Lung (tissue), 12 donors: Measurements from ENCODE around the gene PIP5K1B. TPM values are rescaled to one million over a fixed set of nuclear protein-coding genes. Genes with fewer than 3 reads are reported as not detected.
"Not testable (repeated sequence)": the region's sequence is repeated elsewhere in the genome, so short reads cannot be mapped to it uniquely, and the experiment has no call there.

Experiments used
- ATAC-seq: fragments of 200-7000 bp; cut with Tn5 transposase; one replicate; pipeline ENCODE4 v1.9.1; 2020; ENCODE audit warnings: moderate number of reproducible peaks; ENCODE audit not compliant: insufficient read depth, low FRiP score
- DNase-seq, 3 donors: peaks; one replicate each; pipeline ENCODE4 v3.0.0-alpha.2; 2013 to 2017
- H3K27ac ChIP-seq, 2 donors: one replicate each; pipeline ENCODE4 v1.5.1; 2013; ENCODE audit warnings: mild to moderate bottlenecking in 2 of 2, moderate library complexity in 2 of 2, control low read depth in 1 of 2, inconsistent platforms in 1 of 2, low read depth in 1 of 2, low read length in 1 of 2
- H3K27me3 ChIP-seq, 3 donors: one replicate each; pipeline ENCODE4 v1.5.1; 2013; ENCODE audit warnings: low read length in 2 of 3; ENCODE audit not compliant: control insufficient read depth in 3 of 3, insufficient read depth in 3 of 3
- H3K36me3 ChIP-seq, 4 donors: one replicate each; pipeline ENCODE4 v1.5.1; 2013; ENCODE audit warnings: low read length in 4 of 4, mild to moderate bottlenecking in 1 of 4, moderate library complexity in 1 of 4; ENCODE audit not compliant: control insufficient read depth in 4 of 4, insufficient read depth in 4 of 4
- H3K4me1 ChIP-seq, 5 donors: one replicate each; pipeline ENCODE4 v1.5.1; 2013; ENCODE audit warnings: low read length in 5 of 5, mild to moderate bottlenecking in 2 of 5, moderate library complexity in 1 of 5; ENCODE audit not compliant: control insufficient read depth in 5 of 5, insufficient read depth in 5 of 5
- H3K4me3 ChIP-seq: one replicate; pipeline ENCODE4 v1.5.1; 2013; ENCODE audit warnings: mild to moderate bottlenecking, control low read depth, moderate library complexity
- H3K9ac ChIP-seq, 2 donors: one replicate each; pipeline ENCODE4 v1.5.1; 2013; ENCODE audit warnings: low read length in 2 of 2, control low read depth in 1 of 2; ENCODE audit not compliant: insufficient read depth in 1 of 2
- H3K9me3 ChIP-seq, 4 donors: one replicate each; pipeline ENCODE4 v1.5.1; 2013; ENCODE audit warnings: low read length in 3 of 4, mild to moderate bottlenecking in 1 of 4, moderate library complexity in 1 of 4; ENCODE audit not compliant: control insufficient read depth in 4 of 4, insufficient read depth in 3 of 4
- WGBS, 2 donors: extraction: QIAGEN DNeasy Blood & Tissue Kit; methylation state at CpG; one replicate each; pipeline ENCODE4 v1.1.7; 2013; 5-methylcytosine and 5-hydroxymethylcytosine counted together
- polyA plus RNA-seq, 2 donors: library from polyadenylated mRNA; stranded (reverse); fragments of 200-250 nt; gene quantifications; one replicate each; pipeline ENCODE4 v1.2.1, GENCODE V29; 2013
- total RNA-seq, 2 donors: library from RNA; depleted of rRNA in 1 of 2; stranded (reverse); fragments of >200 nt in 1 of 2; gene quantifications; one replicate each; pipeline ENCODE4 v1.2.1, GENCODE V29; 2014 to 2021
- TF ChIP-seq, protein P1 (sequence below): IDR thresholded peaks from 2 replicates; pipeline ENCODE4 v1.5.1; 2012; ENCODE audit warnings: mild to moderate bottlenecking; ENCODE audit errors: control extremely low read depth, extremely low read depth
- donor health status: control.
- donor health status: control.
- donor health status: Bipolar disorder and iron deficiency.
- donor health status: healthy.
- donor health status: DM: yes; HTN: yes; CAD: no.

Gene PIP5K1B
- total and polyA plus RNA-seq, 4 donors, result 6.6 to 28.2 (median 15.6) TPM

- ATAC-seq (no peak), DNase-seq (no peak)
- TF ChIP-seq, protein P1, sequence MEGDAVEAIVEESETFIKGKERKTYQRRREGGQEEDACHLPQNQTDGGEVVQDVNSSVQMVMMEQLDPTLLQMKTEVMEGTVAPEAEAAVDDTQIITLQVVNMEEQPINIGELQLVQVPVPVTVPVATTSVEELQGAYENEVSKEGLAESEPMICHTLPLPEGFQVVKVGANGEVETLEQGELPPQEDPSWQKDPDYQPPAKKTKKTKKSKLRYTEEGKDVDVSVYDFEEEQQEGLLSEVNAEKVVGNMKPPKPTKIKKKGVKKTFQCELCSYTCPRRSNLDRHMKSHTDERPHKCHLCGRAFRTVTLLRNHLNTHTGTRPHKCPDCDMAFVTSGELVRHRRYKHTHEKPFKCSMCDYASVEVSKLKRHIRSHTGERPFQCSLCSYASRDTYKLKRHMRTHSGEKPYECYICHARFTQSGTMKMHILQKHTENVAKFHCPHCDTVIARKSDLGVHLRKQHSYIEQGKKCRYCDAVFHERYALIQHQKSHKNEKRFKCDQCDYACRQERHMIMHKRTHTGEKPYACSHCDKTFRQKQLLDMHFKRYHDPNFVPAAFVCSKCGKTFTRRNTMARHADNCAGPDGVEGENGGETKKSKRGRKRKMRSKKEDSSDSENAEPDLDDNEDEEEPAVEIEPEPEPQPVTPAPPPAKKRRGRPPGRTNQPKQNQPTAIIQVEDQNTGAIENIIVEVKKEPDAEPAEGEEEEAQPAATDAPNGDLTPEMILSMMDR, result no peak
- H3K9me3 ChIP-seq, result no peaks in the 10 kb centered on the region
- 79 to 90% methylated on average over 4 of the region's 4 CpGs for WGBS, 2 donors
- peaks cover 6 to 20% (median 13%) of the 10 kb centered on the region in 4 donors for H3K36me3 ChIP-seq
- H3K9ac ChIP-seq, result no peak overlapping the region
- no peak overlapping the region for H3K27ac ChIP-seq
- no peak overlapping the region for H3K4me3 ChIP-seq
- H3K4me1 ChIP-seq, result peaks cover 5 to 12% (median 8%) of the 10 kb centered on the region in 5 donors
- H3K27me3 ChIP-seq, result no peaks in the 10 kb centered on the region
These were observed 340.8 kb downstream of the PIP5K1B start for GRCh38 chr9:69045821-69046220.

DNA sequence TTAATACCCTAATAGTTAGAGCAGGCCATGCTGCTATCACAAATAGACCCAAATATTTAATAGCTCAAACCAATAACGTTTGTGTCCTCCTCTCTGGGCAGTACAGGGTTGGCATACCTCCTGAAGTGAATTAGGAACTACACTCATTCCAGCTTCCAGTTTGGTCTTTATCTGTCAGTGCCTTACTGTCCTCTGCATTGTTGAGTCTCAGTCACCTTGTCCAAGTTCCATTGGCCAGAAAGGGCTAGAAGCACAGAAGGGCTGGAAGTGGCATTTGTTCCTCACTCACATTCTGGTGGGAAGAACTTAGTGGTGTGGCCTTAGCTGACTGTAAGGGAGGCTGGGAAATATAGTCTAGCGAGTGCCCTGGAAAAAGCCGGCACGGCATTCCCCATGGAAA lies 341.7 kb downstream of the PIP5K1B start:
- Histone ChIP-seq H3K9ac (no peak overlapping the region), H3K4me1 (peaks cover 5 to 12% (median 8%) of the 10 kb centered on the region in 5 donors), H3K36me3 (peaks cover 6 to 20% (median 13%) of the 10 kb centered on the region in 4 donors), H3K27me3 (no peaks in the 10 kb centered on the region), H3K27ac (no peak overlapping the region), H3K9me3 (no peaks in the 10 kb centered on the region), H3K4me3 (no peak overlapping the region)
- ATAC-seq, result no peak
- WGBS, 2 donors, result 78% methylated on average over 4 of the region's 4 CpGs
- no peak for DNase-seq
- TF ChIP-seq, protein P1, result no peak

DNA sequence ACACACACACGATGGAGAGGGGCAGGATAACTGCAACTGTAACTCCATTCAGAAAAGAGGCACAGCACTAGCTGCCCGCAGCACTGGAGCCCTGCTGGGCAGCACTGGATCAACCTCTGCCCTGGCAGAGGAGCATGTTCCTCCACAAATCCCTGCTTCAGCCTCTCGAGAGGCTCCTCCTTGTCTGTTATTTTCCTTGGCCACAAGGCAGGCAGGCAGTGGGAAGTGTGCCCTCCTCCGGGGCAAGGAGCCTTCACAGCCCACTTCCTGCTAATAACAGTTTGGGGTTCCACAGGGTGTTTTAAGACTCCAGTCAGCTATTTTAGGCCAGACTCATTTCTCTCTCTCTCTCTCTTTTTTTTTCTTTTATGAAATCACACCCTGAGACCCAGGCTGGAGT lies 342.3 kb downstream of the PIP5K1B start:
- peaks cover 6 to 20% (median 13%) of the 10 kb centered on the region in 4 donors for H3K36me3 ChIP-seq
- ATAC-seq (no peak), DNase-seq (no peak)
- TF ChIP-seq, protein P1, result no peak
- H3K27me3 ChIP-seq, result no peaks in the 10 kb centered on the region
- H3K9me3 ChIP-seq, result no peaks in the 10 kb centered on the region
- no peak overlapping the region for H3K4me3 ChIP-seq
- 45 to 48% methylated on average over 4 of the region's 4 CpGs for WGBS, 2 donors
- peaks cover 5 to 12% (median 8%) of the 10 kb centered on the region in 5 donors for H3K4me1 ChIP-seq
- H3K9ac ChIP-seq, result no peak overlapping the region
- no peak overlapping the region for H3K27ac ChIP-seq

DNA sequence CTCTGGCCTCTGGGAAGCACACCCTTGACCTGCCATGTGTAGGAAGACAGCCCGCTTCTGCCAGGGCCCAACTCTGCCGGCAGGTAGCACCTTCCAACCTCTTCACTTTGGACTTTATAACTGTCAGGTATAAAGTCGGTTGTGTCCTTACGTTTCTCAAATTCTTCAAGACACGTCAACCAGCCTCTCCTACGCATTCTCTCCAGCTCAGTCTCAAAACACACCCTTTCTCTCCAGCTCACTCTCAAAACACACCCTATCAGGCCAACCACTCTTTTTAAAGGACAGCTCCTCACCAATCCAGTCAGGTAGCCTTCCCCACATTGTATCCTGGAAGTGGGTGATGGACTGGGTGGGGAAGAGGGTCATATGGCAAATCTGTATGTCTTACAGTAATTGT lies 344.1 kb downstream of the PIP5K1B start:
- TF ChIP-seq, protein P1, result no peak
- DNase-seq, result no peak
- no peak overlapping the region for H3K27ac ChIP-seq
- no peak overlapping the region for H3K9ac ChIP-seq
- H3K4me3 ChIP-seq, result no peak overlapping the region
- no peaks in the 10 kb centered on the region for H3K27me3 ChIP-seq
- H3K36me3 ChIP-seq, result peaks cover 6 to 20% (median 15%) of the 10 kb centered on the region in 4 donors
- WGBS, 2 donors, result 81 to 85% methylated on average over 6 of the region's 6 CpGs
- no peak for ATAC-seq
- peaks cover 5 to 12% (median 8%) of the 10 kb centered on the region in 5 donors for H3K4me1 ChIP-seq
- H3K9me3 ChIP-seq, result no peaks in the 10 kb centered on the region

DNA sequence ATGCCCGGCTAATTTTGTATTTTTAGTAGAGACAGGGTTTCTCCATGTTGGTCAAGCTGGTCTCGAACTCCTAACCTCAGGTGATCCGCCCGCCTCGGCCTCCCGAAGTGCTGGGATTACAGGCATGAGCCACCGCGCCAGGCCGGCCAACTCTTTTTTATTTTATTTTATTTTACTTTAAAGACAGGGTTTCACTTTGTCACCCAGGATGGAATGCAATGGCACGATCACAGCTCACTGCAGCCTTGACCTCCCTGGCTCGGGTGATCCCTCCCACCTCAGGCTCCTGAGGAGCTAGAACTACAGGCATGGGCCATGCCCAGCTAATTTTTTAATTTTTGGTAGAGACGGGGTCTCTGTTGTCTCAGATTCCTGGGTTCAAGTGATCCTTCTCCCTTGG lies 345.9 kb downstream of the PIP5K1B start:
- not testable (repeated sequence) for ATAC-seq, H3K27me3 ChIP-seq, H3K4me1 ChIP-seq, H3K27ac ChIP-seq, DNase-seq, H3K4me3 ChIP-seq, H3K9ac ChIP-seq, H3K9me3 ChIP-seq
- H3K36me3 ChIP-seq, result peaks cover 10 to 20% (median 16%) of the 10 kb centered on the region in 4 donors
- WGBS, 2 donors, result 88 to 95% methylated on average over 12 of the region's 12 CpGs
